Measurements from ENCODE around the gene SEMA6A. TPM values are rescaled to one million over a fixed set of nuclear protein-coding genes. Genes with fewer than 3 reads are reported as not detected.

The SEMA6A gene
- total RNA-seq, 2 donors from 2014 or later, result 3.9 to 4.4 TPM

- Histone ChIP-seq H3K27me3 (no peaks in the 10 kb centered on the region), H3K27ac (no peak overlapping the region), H3K36me3 (no peaks in the 10 kb centered on the region), H3K4me1 (no peaks in the 10 kb centered on the region), H3K4me3 (no peak overlapping the region), H3K9me3 (no peaks in the 10 kb centered on the region)
- DNase-seq (ENCODE audit: low spot score), result no peak
- TF ChIP-seq, protein P1, sequence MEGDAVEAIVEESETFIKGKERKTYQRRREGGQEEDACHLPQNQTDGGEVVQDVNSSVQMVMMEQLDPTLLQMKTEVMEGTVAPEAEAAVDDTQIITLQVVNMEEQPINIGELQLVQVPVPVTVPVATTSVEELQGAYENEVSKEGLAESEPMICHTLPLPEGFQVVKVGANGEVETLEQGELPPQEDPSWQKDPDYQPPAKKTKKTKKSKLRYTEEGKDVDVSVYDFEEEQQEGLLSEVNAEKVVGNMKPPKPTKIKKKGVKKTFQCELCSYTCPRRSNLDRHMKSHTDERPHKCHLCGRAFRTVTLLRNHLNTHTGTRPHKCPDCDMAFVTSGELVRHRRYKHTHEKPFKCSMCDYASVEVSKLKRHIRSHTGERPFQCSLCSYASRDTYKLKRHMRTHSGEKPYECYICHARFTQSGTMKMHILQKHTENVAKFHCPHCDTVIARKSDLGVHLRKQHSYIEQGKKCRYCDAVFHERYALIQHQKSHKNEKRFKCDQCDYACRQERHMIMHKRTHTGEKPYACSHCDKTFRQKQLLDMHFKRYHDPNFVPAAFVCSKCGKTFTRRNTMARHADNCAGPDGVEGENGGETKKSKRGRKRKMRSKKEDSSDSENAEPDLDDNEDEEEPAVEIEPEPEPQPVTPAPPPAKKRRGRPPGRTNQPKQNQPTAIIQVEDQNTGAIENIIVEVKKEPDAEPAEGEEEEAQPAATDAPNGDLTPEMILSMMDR (IDR thresholded peaks at IDR 0.05), result peak in 1 of 2 donors; percentile 17
Observed at GRCh38 chr5:116404016-116404415, 170.6 kb downstream of the SEMA6A start.

GRCh38 chr5:116402235-116402634, 172.4 kb downstream of the SEMA6A start:
- no peak overlapping the region for H3K4me3 ChIP-seq
- no peaks in the 10 kb centered on the region for H3K27me3 ChIP-seq
- no peaks in the 10 kb centered on the region for H3K9me3 ChIP-seq
- TF ChIP-seq, protein P1 (IDR thresholded peaks at IDR 0.05), result no peak
- no peaks in the 10 kb centered on the region for H3K36me3 ChIP-seq
- H3K27ac ChIP-seq, result no peak overlapping the region
- no peak for DNase-seq (ENCODE audit: low spot score)
- no peaks in the 10 kb centered on the region for H3K4me1 ChIP-seq

- TF ChIP-seq, protein P1 (IDR thresholded peaks at IDR 0.05), result no peak
- H3K4me3 ChIP-seq, result no peak overlapping the region
- no peaks in the 10 kb centered on the region for H3K36me3 ChIP-seq
- no peaks in the 10 kb centered on the region for H3K27me3 ChIP-seq
- no peak overlapping the region for H3K27ac ChIP-seq
- DNase-seq (ENCODE audit: low spot score), result no peak
- H3K9me3 ChIP-seq, result no peaks in the 10 kb centered on the region
- peaks cover 0 to 4% of the 10 kb centered on the region in 2 donors for H3K4me1 ChIP-seq
Observed at GRCh38 chr5:116401576-116401975, 173.0 kb downstream of the SEMA6A start.

DNA sequence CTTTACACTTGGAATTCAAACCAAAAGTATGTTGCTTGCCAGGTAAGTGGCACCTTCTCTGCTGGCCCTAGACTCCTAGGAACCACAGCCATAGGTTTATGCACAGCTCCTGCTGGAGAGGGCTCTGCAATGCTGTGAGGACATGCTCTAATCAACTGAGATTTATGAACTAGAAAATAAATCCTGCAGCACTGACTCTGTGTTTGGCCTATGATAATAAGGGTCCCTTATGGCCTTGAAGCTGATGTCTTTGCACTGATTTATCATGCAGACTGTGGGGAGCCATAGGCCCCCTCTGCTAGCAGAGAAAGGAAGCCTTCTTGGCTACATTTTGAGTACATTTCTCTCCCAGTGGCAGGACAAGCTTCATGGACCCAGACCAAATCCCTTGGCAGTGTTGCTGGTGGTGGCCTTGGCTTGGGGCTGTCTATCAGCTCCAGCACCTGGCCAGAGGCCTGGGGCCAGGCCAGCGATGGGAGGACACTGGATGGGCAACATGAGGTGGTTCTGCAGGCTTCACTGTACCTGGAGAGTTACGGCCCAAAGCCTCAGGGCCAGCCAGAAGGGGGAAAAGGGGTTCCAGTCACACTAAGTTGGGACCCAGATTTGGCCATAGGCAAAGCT, 178.0 kb downstream of the SEMA6A start:
- no peak for DNase-seq (ENCODE audit: low spot score)
- Histone ChIP-seq H3K27me3 (no peaks in the 10 kb centered on the region), H3K9me3 (no peaks in the 10 kb centered on the region), H3K27ac (no peak overlapping the region), H3K4me1 (peaks cover 0 to 26% of the 10 kb centered on the region in 2 donors), H3K36me3 (no peaks in the 10 kb centered on the region), H3K4me3 (no peak overlapping the region)
- TF ChIP-seq, protein P1 (IDR thresholded peaks at IDR 0.05), result no peak

DNA sequence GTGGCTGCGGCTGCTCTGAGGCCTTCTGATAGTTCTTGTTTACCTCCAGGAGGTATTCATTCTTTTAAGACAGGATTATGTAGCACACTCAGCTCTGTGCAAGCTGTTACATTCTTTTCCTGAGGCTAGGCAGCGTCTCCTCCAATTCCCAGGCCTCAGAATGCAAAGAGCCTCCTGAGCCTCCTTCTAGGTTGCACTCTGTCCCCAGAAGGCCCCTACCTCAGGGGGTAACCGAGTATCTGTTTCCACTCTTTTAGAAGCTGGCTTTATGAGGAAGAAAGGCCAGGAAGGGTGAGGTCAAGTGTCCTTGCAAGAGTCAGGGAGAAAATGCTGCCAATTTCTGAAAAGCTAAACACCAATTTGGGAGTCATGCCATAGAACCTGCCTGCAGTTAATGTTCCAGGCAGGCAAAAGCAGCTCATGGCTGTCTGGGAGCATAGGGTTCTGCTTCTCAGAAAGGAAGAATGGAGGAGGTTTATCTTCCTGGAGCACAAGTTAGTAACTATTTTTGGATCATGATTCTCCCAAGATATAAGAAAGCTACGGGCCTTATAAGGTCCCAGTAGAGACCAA, 178.9 kb downstream of the SEMA6A start:
- peaks cover 0 to 26% of the 10 kb centered on the region in 2 donors for H3K4me1 ChIP-seq
- TF ChIP-seq, protein P1 (IDR thresholded peaks at IDR 0.05), result no peak
- no peak overlapping the region for H3K4me3 ChIP-seq
- no peaks in the 10 kb centered on the region for H3K9me3 ChIP-seq
- H3K27ac ChIP-seq, result no peak overlapping the region
- no peak for DNase-seq (ENCODE audit: low spot score)
- no peaks in the 10 kb centered on the region for H3K36me3 ChIP-seq
- no peaks in the 10 kb centered on the region for H3K27me3 ChIP-seq

Data from right atrium auricular region (tissue), 2 donors.